Neural progenitor cell (in vitro differentiated cells): ENCODE data around the gene ARVCF.

Source experiments
- CTCF ChIP-seq: fragments of 200-600 bp; sonication (generic); IDR thresholded peaks from 2 replicates; pipeline ENCODE4 v1.5.1; 2017; ENCODE audit warnings: antibody characterized with exemption, mild to moderate bottlenecking
- EZH2 ChIP-seq: fragments of 200-600 bp; sonication (generic); IDR thresholded peaks from 2 replicates; pipeline ENCODE4 v1.6.1; 2017; ENCODE audit warnings: antibody characterized with exemption, mild to moderate bottlenecking, moderate library complexity
- EZH2phosphoT487 ChIP-seq: fragments of 200-600 bp; sonication (generic); IDR thresholded peaks from 2 replicates; pipeline ENCODE4 v1.6.1; 2017; ENCODE audit warnings: antibody characterized with exemption

GRCh38 chr22:20043057-20043996 is 26.7 kb upstream of the ARVCF start:
- TF ChIP-seq CTCF (no peak), EZH2 (no peak), EZH2phosphoT487 (no peak)
